ENCODE measurements around the gene ALG14.

DNA sequence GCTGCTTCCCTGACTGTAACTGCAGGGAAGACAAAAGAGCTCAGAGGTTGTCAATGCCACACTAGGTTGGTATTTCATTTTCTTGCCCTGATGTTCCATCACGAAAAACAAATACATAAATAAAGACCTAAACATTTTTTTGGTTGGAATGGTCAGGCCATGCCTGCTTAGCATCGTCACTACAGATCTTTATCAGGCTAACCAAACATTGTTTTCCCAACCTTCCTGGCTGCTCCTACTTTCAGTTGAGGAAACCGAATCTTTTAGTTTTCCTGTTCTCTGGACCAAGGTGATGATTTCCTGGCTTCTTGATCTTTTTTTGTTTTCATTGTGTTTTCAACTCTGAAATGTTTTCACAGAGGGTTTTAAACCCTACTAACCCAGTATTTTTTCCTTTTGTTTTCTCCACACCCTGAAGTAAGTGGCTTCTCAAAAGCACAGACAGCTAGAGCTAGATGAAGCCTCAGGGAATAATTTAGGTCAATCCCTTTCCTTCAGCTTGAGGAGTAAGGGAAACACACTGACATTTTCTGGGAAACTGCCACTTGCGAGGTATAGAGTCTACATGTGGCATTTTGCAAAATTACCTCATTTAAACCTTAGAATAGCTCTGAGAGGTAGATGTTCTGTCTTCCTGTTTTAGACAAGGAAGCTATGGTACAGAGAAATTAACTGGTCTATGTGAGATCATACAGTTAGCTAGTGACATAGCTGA lies 78.7 kb downstream of the ALG14 start:
- TF ChIP-seq, protein P1, sequence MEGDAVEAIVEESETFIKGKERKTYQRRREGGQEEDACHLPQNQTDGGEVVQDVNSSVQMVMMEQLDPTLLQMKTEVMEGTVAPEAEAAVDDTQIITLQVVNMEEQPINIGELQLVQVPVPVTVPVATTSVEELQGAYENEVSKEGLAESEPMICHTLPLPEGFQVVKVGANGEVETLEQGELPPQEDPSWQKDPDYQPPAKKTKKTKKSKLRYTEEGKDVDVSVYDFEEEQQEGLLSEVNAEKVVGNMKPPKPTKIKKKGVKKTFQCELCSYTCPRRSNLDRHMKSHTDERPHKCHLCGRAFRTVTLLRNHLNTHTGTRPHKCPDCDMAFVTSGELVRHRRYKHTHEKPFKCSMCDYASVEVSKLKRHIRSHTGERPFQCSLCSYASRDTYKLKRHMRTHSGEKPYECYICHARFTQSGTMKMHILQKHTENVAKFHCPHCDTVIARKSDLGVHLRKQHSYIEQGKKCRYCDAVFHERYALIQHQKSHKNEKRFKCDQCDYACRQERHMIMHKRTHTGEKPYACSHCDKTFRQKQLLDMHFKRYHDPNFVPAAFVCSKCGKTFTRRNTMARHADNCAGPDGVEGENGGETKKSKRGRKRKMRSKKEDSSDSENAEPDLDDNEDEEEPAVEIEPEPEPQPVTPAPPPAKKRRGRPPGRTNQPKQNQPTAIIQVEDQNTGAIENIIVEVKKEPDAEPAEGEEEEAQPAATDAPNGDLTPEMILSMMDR (IDR thresholded peaks at IDR 0.05; ENCODE audit: insufficient read depth, low read length): no peak
- TF ChIP-seq, protein P2, sequence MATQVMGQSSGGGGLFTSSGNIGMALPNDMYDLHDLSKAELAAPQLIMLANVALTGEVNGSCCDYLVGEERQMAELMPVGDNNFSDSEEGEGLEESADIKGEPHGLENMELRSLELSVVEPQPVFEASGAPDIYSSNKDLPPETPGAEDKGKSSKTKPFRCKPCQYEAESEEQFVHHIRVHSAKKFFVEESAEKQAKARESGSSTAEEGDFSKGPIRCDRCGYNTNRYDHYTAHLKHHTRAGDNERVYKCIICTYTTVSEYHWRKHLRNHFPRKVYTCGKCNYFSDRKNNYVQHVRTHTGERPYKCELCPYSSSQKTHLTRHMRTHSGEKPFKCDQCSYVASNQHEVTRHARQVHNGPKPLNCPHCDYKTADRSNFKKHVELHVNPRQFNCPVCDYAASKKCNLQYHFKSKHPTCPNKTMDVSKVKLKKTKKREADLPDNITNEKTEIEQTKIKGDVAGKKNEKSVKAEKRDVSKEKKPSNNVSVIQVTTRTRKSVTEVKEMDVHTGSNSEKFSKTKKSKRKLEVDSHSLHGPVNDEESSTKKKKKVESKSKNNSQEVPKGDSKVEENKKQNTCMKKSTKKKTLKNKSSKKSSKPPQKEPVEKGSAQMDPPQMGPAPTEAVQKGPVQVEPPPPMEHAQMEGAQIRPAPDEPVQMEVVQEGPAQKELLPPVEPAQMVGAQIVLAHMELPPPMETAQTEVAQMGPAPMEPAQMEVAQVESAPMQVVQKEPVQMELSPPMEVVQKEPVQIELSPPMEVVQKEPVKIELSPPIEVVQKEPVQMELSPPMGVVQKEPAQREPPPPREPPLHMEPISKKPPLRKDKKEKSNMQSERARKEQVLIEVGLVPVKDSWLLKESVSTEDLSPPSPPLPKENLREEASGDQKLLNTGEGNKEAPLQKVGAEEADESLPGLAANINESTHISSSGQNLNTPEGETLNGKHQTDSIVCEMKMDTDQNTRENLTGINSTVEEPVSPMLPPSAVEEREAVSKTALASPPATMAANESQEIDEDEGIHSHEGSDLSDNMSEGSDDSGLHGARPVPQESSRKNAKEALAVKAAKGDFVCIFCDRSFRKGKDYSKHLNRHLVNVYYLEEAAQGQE (IDR thresholded peaks at IDR 0.05; ENCODE audit: insufficient replicate concordance, low read depth): no peak
- TF ChIP-seq SPI1 (IDR thresholded peaks at IDR 0.05; ENCODE audit: borderline replicate concordance, low read depth): no peak
- no peak for TF ChIP-seq POLR2AphosphoS5 (IDR thresholded peaks at IDR 0.05; ENCODE audit: low read depth)
- no peak for TF ChIP-seq GABPA (IDR thresholded peaks at IDR 0.05; ENCODE audit: low read depth)
